ENCODE data around the gene ARHGAP15. TPM values are rescaled to one million over a fixed set of nuclear protein-coding genes. Genes with fewer than 3 reads are reported as not detected.

ARHGAP15 gene
- total and polyA plus RNA-seq, 2 donors from 2014 or later: 5.7 to 23.1 TPM

DNA sequence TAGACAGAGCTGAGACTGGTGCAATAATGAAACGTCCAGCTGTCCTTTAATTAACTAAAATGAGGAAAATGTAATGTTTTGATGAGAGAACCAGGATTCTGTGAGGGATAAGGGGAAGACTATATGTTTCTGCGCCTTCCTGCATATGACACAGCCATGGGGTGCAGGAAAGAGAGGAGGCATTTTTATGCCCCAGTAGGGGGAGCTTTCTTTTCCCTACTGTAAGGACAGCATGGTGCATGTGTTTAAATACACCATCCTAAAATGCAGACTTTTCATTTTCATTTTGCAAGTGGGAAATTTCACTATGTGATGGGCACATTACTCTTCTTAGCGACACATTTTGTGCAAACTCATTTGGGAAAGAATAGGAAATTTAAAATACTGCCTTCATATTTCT, 446.1 kb downstream of the ARHGAP15 start:
- H3K27me3 ChIP-seq (ENCODE audit: control insufficient read depth, insufficient read depth, low read length): no peaks in the 10 kb centered on the region
- H3K36me3 ChIP-seq (ENCODE audit: control insufficient read depth in 2 of 3, insufficient read depth in 3 of 3, low read length in 3 of 3): no peaks in the 10 kb centered on the region
- no peak overlapping the region for H3K4me3 ChIP-seq (ENCODE audit: low read length in 3 of 3)
- H3K9me3 ChIP-seq (ENCODE audit: control insufficient read depth in 2 of 3, insufficient read depth in 1 of 3, low read length in 3 of 3): no peaks in the 10 kb centered on the region
- TF ChIP-seq, protein P1, sequence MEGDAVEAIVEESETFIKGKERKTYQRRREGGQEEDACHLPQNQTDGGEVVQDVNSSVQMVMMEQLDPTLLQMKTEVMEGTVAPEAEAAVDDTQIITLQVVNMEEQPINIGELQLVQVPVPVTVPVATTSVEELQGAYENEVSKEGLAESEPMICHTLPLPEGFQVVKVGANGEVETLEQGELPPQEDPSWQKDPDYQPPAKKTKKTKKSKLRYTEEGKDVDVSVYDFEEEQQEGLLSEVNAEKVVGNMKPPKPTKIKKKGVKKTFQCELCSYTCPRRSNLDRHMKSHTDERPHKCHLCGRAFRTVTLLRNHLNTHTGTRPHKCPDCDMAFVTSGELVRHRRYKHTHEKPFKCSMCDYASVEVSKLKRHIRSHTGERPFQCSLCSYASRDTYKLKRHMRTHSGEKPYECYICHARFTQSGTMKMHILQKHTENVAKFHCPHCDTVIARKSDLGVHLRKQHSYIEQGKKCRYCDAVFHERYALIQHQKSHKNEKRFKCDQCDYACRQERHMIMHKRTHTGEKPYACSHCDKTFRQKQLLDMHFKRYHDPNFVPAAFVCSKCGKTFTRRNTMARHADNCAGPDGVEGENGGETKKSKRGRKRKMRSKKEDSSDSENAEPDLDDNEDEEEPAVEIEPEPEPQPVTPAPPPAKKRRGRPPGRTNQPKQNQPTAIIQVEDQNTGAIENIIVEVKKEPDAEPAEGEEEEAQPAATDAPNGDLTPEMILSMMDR (IDR thresholded peaks at IDR 0.05; ENCODE audit: borderline replicate concordance, extremely low read depth, insufficient read depth): no peak
- intact Hi-C loops (cut with DNase I): no loop called here
- FAIRE-seq (no peak), DNase-seq (no peak)
- no peak overlapping the region for H3K9ac ChIP-seq (ENCODE audit: low read length in 3 of 3)
- H3K27ac ChIP-seq (ENCODE audit: low read depth in 2 of 2, low read length in 2 of 2): no peak overlapping the region
- H3K4me1 ChIP-seq (ENCODE audit: control insufficient read depth in 2 of 3, insufficient read depth in 2 of 3, low read depth in 1 of 3, low read length in 3 of 3): no peaks in the 10 kb centered on the region

DNA sequence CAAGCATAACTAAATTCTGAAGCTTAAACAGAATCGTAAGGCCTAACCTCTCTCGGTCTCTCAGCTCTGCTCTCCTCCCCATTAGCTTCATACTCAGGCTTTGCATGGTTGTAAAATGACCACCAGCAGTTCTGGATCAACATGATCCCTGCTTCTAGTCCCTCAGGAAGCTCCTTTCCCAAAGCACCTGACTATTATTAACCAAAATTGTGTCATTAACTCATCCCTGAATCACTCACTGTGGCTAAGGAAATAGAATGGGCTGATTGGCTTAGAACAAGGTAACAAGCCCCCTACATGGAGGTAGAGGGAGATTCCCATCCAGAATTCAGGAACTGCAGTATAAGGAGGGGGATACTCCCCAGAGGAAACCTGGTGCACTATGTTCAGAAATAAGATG, 448.3 kb downstream of the ARHGAP15 start:
- DNase-seq (no peak), FAIRE-seq (no peak)
- Histone ChIP-seq H3K9me3 (ENCODE audit: control insufficient read depth in 2 of 3, insufficient read depth in 1 of 3, low read length in 3 of 3) (no peaks in the 10 kb centered on the region), H3K4me1 (ENCODE audit: control insufficient read depth in 2 of 3, insufficient read depth in 2 of 3, low read depth in 1 of 3, low read length in 3 of 3) (no peaks in the 10 kb centered on the region), H3K27ac (ENCODE audit: low read depth in 2 of 2, low read length in 2 of 2) (no peak overlapping the region), H3K4me3 (ENCODE audit: low read length in 3 of 3) (no peak overlapping the region), H3K27me3 (ENCODE audit: control insufficient read depth, insufficient read depth, low read length) (no peaks in the 10 kb centered on the region), H3K36me3 (ENCODE audit: control insufficient read depth in 2 of 3, insufficient read depth in 3 of 3, low read length in 3 of 3) (no peaks in the 10 kb centered on the region), H3K9ac (ENCODE audit: low read length in 3 of 3) (no peak overlapping the region)
- intact Hi-C loops (cut with DNase I): no loop called here
- TF ChIP-seq, protein P1 (IDR thresholded peaks at IDR 0.05; ENCODE audit: borderline replicate concordance, extremely low read depth, insufficient read depth): no peak

DNA sequence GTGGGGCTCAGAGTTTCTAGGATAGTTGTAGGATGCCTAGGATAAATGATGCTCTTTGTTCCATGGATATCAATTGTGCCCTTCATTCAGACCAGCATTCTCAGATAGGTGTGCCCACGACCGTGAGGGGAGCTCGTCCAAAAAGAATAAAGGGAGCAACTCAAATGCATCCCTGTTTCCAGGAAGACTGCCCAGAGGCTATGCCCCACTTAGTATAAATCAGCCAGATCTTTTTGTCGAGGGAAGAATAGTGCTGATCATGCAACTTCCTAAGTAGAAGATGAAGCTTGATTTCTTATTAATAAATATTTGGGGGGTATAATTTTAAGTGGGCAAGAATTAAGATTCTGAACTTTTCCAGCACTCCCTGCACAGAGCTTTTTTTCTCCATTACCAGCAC, 450.2 kb downstream of the ARHGAP15 start:
- intact Hi-C loops (cut with DNase I): no loop called here
- TF ChIP-seq, protein P1 (IDR thresholded peaks at IDR 0.05; ENCODE audit: borderline replicate concordance, extremely low read depth, insufficient read depth): no peak
- no peak for DNase-seq
- no peak overlapping the region for H3K27ac ChIP-seq (ENCODE audit: low read depth in 2 of 2, low read length in 2 of 2)
- no peaks in the 10 kb centered on the region for H3K4me1 ChIP-seq (ENCODE audit: control insufficient read depth in 2 of 3, insufficient read depth in 2 of 3, low read depth in 1 of 3, low read length in 3 of 3)
- no peaks in the 10 kb centered on the region for H3K27me3 ChIP-seq (ENCODE audit: control insufficient read depth, insufficient read depth, low read length)
- H3K9ac ChIP-seq (ENCODE audit: low read length in 3 of 3): no peak overlapping the region
- no peak for FAIRE-seq
- no peak overlapping the region for H3K4me3 ChIP-seq (ENCODE audit: low read length in 3 of 3)
- no peaks in the 10 kb centered on the region for H3K9me3 ChIP-seq (ENCODE audit: control insufficient read depth in 2 of 3, insufficient read depth in 1 of 3, low read length in 3 of 3)
- H3K36me3 ChIP-seq (ENCODE audit: control insufficient read depth in 2 of 3, insufficient read depth in 3 of 3, low read length in 3 of 3): no peaks in the 10 kb centered on the region

DNA sequence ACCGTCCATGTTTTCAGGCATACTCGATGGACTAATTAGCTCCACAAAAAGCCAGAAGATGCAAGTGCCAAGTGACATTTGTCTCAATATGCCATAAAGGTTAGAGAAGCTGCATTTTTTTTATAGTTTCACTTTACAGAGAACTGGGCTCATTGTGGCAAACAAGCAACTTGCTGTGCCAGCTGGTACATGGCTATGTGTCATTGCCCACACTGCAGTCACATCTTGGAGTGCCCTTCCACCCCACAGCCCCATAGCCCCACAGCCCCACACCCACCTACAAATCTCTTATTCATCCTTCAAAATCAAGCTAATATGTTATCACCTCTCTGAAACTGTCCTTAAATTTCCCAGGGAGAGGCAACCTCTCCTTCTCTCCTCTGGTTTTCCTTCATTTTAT, 451.9 kb downstream of the ARHGAP15 start:
- DNase-seq: no peak
- intact Hi-C loops (cut with DNase I): no loop called here
- no peak for FAIRE-seq
- TF ChIP-seq, protein P1 (IDR thresholded peaks at IDR 0.05; ENCODE audit: borderline replicate concordance, extremely low read depth, insufficient read depth): no peak
- no peaks in the 10 kb centered on the region for H3K36me3 ChIP-seq (ENCODE audit: control insufficient read depth in 2 of 3, insufficient read depth in 3 of 3, low read length in 3 of 3)
- H3K4me1 ChIP-seq (ENCODE audit: control insufficient read depth in 2 of 3, insufficient read depth in 2 of 3, low read depth in 1 of 3, low read length in 3 of 3): no peaks in the 10 kb centered on the region
- H3K27me3 ChIP-seq (ENCODE audit: control insufficient read depth, insufficient read depth, low read length): no peaks in the 10 kb centered on the region
- H3K9ac ChIP-seq (ENCODE audit: low read length in 3 of 3): no peak overlapping the region
- H3K27ac ChIP-seq (ENCODE audit: low read depth in 2 of 2, low read length in 2 of 2): no peak overlapping the region
- no peaks in the 10 kb centered on the region for H3K9me3 ChIP-seq (ENCODE audit: control insufficient read depth in 2 of 3, insufficient read depth in 1 of 3, low read length in 3 of 3)
- no peak overlapping the region for H3K4me3 ChIP-seq (ENCODE audit: low read length in 3 of 3)

Measured in kidney (tissue), 14 donors.